ENCODE results near the gene ZFAND2B.
A peak's percentile ranks its signal among the peaks of the same experiment; 100 is the strongest.

Gene ZFAND2B

GRCh38 chr2:219221957-219222518 is 15.5 kb downstream of the ZFAND2B start:
- DNase-seq = no peak

- no peak for DNase-seq
These were observed 17.4 kb downstream of the ZFAND2B start for GRCh38 chr2:219223831-219224610.

- DNase-seq = no peak
These were observed 18.8 kb downstream of the ZFAND2B start for GRCh38 chr2:219225350-219225749.

GRCh38 chr2:219228041-219228910 is 21.7 kb downstream of the ZFAND2B start:
- no peak for DNase-seq

GRCh38 chr2:219228911-219229304 is 22.3 kb downstream of the ZFAND2B start:
- DNase-seq = no peak

GRCh38 chr2:219229305-219230058 is 22.9 kb downstream of the ZFAND2B start, which contains the start of the genes ANKZF1 and ATG9A:
Gene ANKZF1, plus strand, starts transcription at chr2:219229806. Its CDS starts 452 bp downstream, at chr2:219230258.
Gene ATG9A, minus strand, starts transcription at chr2:219229636. Its CDS starts 1,612 bp downstream, at chr2:219228024.
- peak; percentile 99 for DNase-seq

- DNase-seq = peak; percentile 78
These were observed 23.5 kb downstream of the ZFAND2B start for GRCh38 chr2:219230059-219230540.

- no peak for DNase-seq
These were observed 27.7 kb downstream of the ZFAND2B start for GRCh38 chr2:219234331-219234730.

GRCh38 chr2:219243291-219243761 is 36.7 kb downstream of the ZFAND2B start:
- DNase-seq = no peak

- DNase-seq = no peak
These were observed 38.2 kb downstream of the ZFAND2B start for GRCh38 chr2:219244789-219245147.

- peak; percentile 93 for DNase-seq
These were observed 38.7 kb downstream of the ZFAND2B start, which contains the start of the genes GLB1L and STK16 for GRCh38 chr2:219245148-219245898. Gene GLB1L, minus strand, starts transcription at chr2:219245444. Its CDS starts 1,871 bp downstream, at chr2:219243573. Gene STK16, plus strand, starts transcription at chr2:219245479. Its CDS starts 521 bp downstream, at chr2:219246000.

- DNase-seq = peak; percentile 40
These were observed 39.3 kb downstream of the ZFAND2B start for GRCh38 chr2:219245899-219246230.

GRCh38 chr2:219246559-219246958 is 40.0 kb downstream of the ZFAND2B start:
- no peak for DNase-seq

- DNase-seq = peak; percentile 70
These were observed 41.4 kb downstream of the ZFAND2B start for GRCh38 chr2:219247678-219248642.

GRCh38 chr2:219248845-219249202 is 42.2 kb downstream of the ZFAND2B start:
- no peak for DNase-seq

- DNase-seq = peak; percentile 51
These were observed 42.8 kb downstream of the ZFAND2B start for GRCh38 chr2:219249203-219249980.

GRCh38 chr2:219250049-219250781 is 43.6 kb downstream of the ZFAND2B start:
- no peak for DNase-seq

- DNase-seq = no peak
These were observed 45.1 kb downstream of the ZFAND2B start for GRCh38 chr2:219251656-219252055.

GRCh38 chr2:219252084-219252483 is 45.5 kb downstream of the ZFAND2B start:
- peak; percentile 46 for DNase-seq
